ENCODE measurements around the gene ERC1. TPM values are rescaled to one million over a fixed set of nuclear protein-coding genes. Genes with fewer than 3 reads are reported as not detected.
"Not testable (repeated sequence)": the region's sequence is repeated elsewhere in the genome, so short reads cannot be mapped to it uniquely, and the experiment has no call there.

The ERC1 gene
- total and polyA plus RNA-seq, 2 experiments from 2014 or later = 18.4 to 29.7 TPM

DNA sequence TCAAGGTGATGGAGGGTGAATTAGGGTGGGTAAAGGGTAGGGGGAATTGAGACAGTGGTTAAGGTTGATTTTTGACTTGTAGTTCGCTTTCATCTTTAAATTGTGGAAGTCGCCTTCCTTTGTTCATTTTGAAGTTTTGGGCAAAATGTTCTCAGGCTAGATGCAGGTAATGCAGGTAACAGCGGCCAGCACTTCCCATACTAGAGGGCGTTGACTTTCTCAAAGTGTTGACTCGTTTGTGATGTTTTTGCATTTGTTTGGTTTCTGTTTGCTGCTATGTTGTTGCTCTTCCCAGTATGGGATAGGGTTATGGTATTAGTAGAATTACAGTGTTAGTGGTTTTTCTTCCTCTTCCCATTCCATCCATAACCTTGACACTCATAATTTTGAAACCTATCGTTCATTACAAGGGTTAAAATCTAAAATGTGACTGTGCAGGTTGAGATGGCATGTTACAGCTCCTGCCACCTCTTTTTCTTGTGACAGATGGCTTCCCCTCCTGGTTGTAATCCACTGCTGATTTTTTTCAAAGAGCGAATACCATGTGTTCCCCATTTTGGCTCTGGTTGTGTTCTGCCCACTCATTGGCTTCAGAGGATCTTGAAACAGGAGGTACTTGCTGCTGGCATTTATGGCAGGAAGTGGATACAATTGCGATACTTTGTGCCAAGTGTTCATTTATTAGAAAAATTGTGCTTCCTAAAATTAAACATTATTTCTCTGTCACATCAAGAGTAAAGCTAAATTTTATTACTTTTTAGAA is 57.1 kb downstream of the ERC1 start:
- Histone ChIP-seq H3K36me3 (replicated peaks; ENCODE audit: insufficient read depth, low read depth) (no peaks in the 10 kb centered on the region), H3K9me3 (ENCODE audit: low read depth) (no peaks in the 10 kb centered on the region), H3K4me3 (no peak overlapping the region), H2AFZ (no peak overlapping the region), H3K27ac (no peak overlapping the region), H3K27me3 (no peaks in the 10 kb centered on the region), H3K4me1 (ENCODE audit: insufficient read depth) (peaks cover 3% of the 10 kb centered on the region), H3K4me2 (no peak overlapping the region), H3K79me2 (peaks cover 39% of the 10 kb centered on the region), H3K9me2 (replicated peaks; ENCODE audit: insufficient read depth) (no peaks in the 10 kb centered on the region), H4K20me1 (ENCODE audit: insufficient read depth, poor library complexity, severe bottlenecking) (no peaks in the 10 kb centered on the region)
- no peak for DNase-seq (ENCODE audit: low spot score)
- 74% methylated on average over 8 of the region's 8 CpGs for WGBS (ENCODE audit: low lambda C conversion rate, missing lambda C conversion rate)
- TF ChIP-seq EZH2phosphoT487 (IDR thresholded peaks at IDR 0.05; ENCODE audit: low read depth, severe bottlenecking, unreplicated experiment) = no peak
- TF ChIP-seq EZH2 (IDR thresholded peaks at IDR 0.05; ENCODE audit: borderline replicate concordance) = no peak
- TF ChIP-seq, protein P1, sequence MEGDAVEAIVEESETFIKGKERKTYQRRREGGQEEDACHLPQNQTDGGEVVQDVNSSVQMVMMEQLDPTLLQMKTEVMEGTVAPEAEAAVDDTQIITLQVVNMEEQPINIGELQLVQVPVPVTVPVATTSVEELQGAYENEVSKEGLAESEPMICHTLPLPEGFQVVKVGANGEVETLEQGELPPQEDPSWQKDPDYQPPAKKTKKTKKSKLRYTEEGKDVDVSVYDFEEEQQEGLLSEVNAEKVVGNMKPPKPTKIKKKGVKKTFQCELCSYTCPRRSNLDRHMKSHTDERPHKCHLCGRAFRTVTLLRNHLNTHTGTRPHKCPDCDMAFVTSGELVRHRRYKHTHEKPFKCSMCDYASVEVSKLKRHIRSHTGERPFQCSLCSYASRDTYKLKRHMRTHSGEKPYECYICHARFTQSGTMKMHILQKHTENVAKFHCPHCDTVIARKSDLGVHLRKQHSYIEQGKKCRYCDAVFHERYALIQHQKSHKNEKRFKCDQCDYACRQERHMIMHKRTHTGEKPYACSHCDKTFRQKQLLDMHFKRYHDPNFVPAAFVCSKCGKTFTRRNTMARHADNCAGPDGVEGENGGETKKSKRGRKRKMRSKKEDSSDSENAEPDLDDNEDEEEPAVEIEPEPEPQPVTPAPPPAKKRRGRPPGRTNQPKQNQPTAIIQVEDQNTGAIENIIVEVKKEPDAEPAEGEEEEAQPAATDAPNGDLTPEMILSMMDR (IDR thresholded peaks at IDR 0.05; ENCODE audit: poor library complexity) = no peak

DNA sequence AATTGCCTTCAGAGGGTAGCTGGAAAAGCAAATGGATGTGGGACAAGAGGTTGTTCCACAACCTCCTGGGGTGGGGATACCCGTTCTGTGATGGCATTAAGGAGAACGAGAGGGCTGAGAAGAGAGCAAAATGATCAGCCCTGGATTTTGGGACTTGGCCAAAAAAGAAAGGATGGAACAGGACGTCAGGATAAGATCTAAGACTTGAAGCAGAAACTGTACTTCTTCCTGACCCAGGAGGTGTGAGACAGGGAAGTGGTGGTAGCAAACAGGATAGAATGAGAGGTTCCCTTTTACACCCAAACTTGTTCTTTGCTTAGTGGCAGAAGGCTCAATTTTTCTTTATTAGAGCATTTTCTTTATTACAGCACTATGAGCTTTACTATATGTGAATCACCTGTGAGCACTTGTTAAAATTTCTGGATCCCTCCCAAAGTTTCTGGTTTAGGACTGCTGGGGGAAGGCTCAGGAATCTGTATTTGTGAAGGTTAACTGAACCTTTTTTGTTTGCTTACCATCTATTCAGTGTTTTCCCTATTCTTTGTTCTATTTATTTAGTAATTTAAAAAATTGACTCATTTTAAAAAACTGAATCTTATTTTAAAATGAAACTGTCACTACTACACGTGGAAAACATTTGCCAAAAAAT is 59.2 kb downstream of the ERC1 start:
- Histone ChIP-seq H3K4me2 (no peak overlapping the region), H3K36me3 (replicated peaks; ENCODE audit: insufficient read depth, low read depth) (no peaks in the 10 kb centered on the region), H4K20me1 (ENCODE audit: insufficient read depth, poor library complexity, severe bottlenecking) (peaks cover 3% of the 10 kb centered on the region), H3K4me3 (no peak overlapping the region), H3K27me3 (no peaks in the 10 kb centered on the region), H2AFZ (no peak overlapping the region), H3K4me1 (ENCODE audit: insufficient read depth) (peaks cover 15% of the 10 kb centered on the region), H3K9me2 (replicated peaks; ENCODE audit: insufficient read depth) (no peaks in the 10 kb centered on the region), H3K27ac (no peak overlapping the region), H3K79me2 (peaks cover 33% of the 10 kb centered on the region), H3K9me3 (ENCODE audit: low read depth) (no peaks in the 10 kb centered on the region)
- WGBS (ENCODE audit: low lambda C conversion rate, missing lambda C conversion rate) = 90% methylated on average over 4 of the region's 4 CpGs
- TF ChIP-seq, protein P1 (IDR thresholded peaks at IDR 0.05; ENCODE audit: poor library complexity) = no peak
- TF ChIP-seq EZH2 (IDR thresholded peaks at IDR 0.05; ENCODE audit: borderline replicate concordance) = no peak
- no peak for TF ChIP-seq EZH2phosphoT487 (IDR thresholded peaks at IDR 0.05; ENCODE audit: low read depth, severe bottlenecking, unreplicated experiment)
- no peak for DNase-seq (ENCODE audit: low spot score)

DNA sequence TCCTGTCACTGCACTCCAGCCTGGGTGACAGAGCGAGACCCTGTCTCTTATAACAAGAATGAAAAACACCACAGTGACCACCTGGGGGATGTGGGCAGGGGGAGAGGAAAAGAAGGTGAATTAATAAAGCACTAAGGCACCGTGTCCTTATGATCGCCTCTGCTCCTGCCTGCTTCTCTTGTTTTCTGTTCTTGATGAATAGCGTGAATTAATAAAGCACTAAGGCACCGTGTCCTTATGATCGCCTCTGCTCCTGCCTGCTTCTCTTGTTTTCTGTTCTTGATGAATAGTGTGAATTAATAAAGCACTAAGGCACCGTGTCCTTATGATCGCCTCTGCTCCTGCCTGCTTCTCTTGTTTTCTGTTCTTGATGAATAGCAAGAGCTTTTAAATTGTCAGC is 60.6 kb downstream of the ERC1 start:
- H3K27me3 ChIP-seq; H3K4me3 ChIP-seq; H3K9me2 ChIP-seq (replicated peaks; ENCODE audit: insufficient read depth); H3K36me3 ChIP-seq (replicated peaks; ENCODE audit: insufficient read depth, low read depth); H3K4me2 ChIP-seq; H3K27ac ChIP-seq; H3K9me3 ChIP-seq (ENCODE audit: low read depth); DNase-seq (ENCODE audit: low spot score); H2AFZ ChIP-seq; H4K20me1 ChIP-seq (ENCODE audit: insufficient read depth, poor library complexity, severe bottlenecking): not testable (repeated sequence)
- 94% methylated on average over 8 of the region's 8 CpGs for WGBS (ENCODE audit: low lambda C conversion rate, missing lambda C conversion rate)
- peaks cover 15% of the 10 kb centered on the region for H3K4me1 ChIP-seq (ENCODE audit: insufficient read depth)
- H3K79me2 ChIP-seq = peaks cover 39% of the 10 kb centered on the region

DNA sequence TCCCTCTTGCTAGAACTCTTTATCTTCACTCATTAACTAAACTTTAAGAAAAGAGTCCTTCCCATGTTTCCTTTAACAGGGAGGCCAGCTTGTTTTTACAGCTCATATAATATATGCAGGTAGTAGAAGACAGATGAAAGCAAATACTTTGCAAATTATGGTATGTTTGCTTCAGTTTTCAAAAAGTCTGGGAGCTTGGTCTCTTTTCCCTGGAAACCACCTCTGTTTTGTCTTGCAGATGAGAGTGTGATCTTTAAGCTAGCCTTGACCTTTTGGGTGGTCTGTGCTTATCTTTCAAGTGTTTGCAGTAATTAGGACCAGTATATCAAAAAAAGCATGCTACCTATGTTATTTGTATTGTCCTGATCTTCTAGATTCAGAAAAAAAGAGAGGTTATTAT is 62.7 kb downstream of the ERC1 start:
- no peak for DNase-seq (ENCODE audit: low spot score)
- H3K27me3 ChIP-seq = no peaks in the 10 kb centered on the region
- H3K27ac ChIP-seq = peak overlapping the region; percentile 59
- peaks cover 3% of the 10 kb centered on the region for H4K20me1 ChIP-seq (ENCODE audit: insufficient read depth, poor library complexity, severe bottlenecking)
- peaks cover 15% of the 10 kb centered on the region for H3K4me1 ChIP-seq (ENCODE audit: insufficient read depth)
- no peak for TF ChIP-seq EZH2 (IDR thresholded peaks at IDR 0.05; ENCODE audit: borderline replicate concordance)
- TF ChIP-seq, protein P1 (IDR thresholded peaks at IDR 0.05; ENCODE audit: poor library complexity) = no peak
- no peak for TF ChIP-seq EZH2phosphoT487 (IDR thresholded peaks at IDR 0.05; ENCODE audit: low read depth, severe bottlenecking, unreplicated experiment)
- H3K9me2 ChIP-seq (replicated peaks; ENCODE audit: insufficient read depth) = no peaks in the 10 kb centered on the region
- H3K4me2 ChIP-seq = peak overlapping the region; percentile 0
- no peak overlapping the region for H3K4me3 ChIP-seq
- H3K36me3 ChIP-seq (replicated peaks; ENCODE audit: insufficient read depth, low read depth) = no peaks in the 10 kb centered on the region
- H2AFZ ChIP-seq = peak overlapping the region; percentile 0
- H3K79me2 ChIP-seq = peaks cover 39% of the 10 kb centered on the region
- peaks cover 6% of the 10 kb centered on the region for H3K9me3 ChIP-seq (ENCODE audit: low read depth)

All from hepatocyte (in vitro differentiated cells).